ENCODE data around the gene FRAS1. TPM values are rescaled to one million over a fixed set of nuclear protein-coding genes. Genes with fewer than 3 reads are reported as not detected.

FRAS1 gene
- polyA plus RNA-seq, 1 donor from 2014 or later = 2.8 TPM

GRCh38 chr4:78288327-78288726 lies 231.2 kb downstream of the FRAS1 start:
- Histone ChIP-seq H3K9ac (ENCODE audit: low read length) (no peak overlapping the region), H3K27ac (ENCODE audit: low read length) (no peak overlapping the region), H3K36me3 (ENCODE audit: insufficient read depth, low read length) (no peaks in the 10 kb centered on the region), H3K4me2 (ENCODE audit: low read length) (no peak overlapping the region), H3K9me2 (ENCODE audit: insufficient read depth, low read length) (no peaks in the 10 kb centered on the region), H3K79me2 (replicated peaks; ENCODE audit: insufficient read depth, low read length) (no peaks in the 10 kb centered on the region), H2AFZ (ENCODE audit: low read depth, low read length) (no peak overlapping the region), H3K4me3 (ENCODE audit: low read length) (no peak overlapping the region), H3K9me3 (ENCODE audit: low read length) (no peaks in the 10 kb centered on the region), H3K27me3 (ENCODE audit: insufficient read depth, low read depth, low read length) (no peaks in the 10 kb centered on the region), H4K20me1 (ENCODE audit: insufficient read depth) (no peaks in the 10 kb centered on the region), H3F3A (ENCODE audit: insufficient read depth, low read length, poor library complexity, severe bottlenecking) (no peaks in the 10 kb centered on the region)
- no peak for TF ChIP-seq MXI1 (conservative IDR thresholded peaks at IDR 0.05; ENCODE audit: poor library complexity, severe bottlenecking)
- TF ChIP-seq SMC3 (conservative IDR thresholded peaks at IDR 0.05; ENCODE audit: poor library complexity) = no peak
- TF ChIP-seq, protein P1, sequence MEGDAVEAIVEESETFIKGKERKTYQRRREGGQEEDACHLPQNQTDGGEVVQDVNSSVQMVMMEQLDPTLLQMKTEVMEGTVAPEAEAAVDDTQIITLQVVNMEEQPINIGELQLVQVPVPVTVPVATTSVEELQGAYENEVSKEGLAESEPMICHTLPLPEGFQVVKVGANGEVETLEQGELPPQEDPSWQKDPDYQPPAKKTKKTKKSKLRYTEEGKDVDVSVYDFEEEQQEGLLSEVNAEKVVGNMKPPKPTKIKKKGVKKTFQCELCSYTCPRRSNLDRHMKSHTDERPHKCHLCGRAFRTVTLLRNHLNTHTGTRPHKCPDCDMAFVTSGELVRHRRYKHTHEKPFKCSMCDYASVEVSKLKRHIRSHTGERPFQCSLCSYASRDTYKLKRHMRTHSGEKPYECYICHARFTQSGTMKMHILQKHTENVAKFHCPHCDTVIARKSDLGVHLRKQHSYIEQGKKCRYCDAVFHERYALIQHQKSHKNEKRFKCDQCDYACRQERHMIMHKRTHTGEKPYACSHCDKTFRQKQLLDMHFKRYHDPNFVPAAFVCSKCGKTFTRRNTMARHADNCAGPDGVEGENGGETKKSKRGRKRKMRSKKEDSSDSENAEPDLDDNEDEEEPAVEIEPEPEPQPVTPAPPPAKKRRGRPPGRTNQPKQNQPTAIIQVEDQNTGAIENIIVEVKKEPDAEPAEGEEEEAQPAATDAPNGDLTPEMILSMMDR (IDR thresholded peaks at IDR 0.05; ENCODE audit: poor library complexity, severe bottlenecking) = no peak
- TF ChIP-seq POLR2AphosphoS5 (IDR thresholded peaks at IDR 0.05) = no peak
- TF ChIP-seq, protein P2, sequence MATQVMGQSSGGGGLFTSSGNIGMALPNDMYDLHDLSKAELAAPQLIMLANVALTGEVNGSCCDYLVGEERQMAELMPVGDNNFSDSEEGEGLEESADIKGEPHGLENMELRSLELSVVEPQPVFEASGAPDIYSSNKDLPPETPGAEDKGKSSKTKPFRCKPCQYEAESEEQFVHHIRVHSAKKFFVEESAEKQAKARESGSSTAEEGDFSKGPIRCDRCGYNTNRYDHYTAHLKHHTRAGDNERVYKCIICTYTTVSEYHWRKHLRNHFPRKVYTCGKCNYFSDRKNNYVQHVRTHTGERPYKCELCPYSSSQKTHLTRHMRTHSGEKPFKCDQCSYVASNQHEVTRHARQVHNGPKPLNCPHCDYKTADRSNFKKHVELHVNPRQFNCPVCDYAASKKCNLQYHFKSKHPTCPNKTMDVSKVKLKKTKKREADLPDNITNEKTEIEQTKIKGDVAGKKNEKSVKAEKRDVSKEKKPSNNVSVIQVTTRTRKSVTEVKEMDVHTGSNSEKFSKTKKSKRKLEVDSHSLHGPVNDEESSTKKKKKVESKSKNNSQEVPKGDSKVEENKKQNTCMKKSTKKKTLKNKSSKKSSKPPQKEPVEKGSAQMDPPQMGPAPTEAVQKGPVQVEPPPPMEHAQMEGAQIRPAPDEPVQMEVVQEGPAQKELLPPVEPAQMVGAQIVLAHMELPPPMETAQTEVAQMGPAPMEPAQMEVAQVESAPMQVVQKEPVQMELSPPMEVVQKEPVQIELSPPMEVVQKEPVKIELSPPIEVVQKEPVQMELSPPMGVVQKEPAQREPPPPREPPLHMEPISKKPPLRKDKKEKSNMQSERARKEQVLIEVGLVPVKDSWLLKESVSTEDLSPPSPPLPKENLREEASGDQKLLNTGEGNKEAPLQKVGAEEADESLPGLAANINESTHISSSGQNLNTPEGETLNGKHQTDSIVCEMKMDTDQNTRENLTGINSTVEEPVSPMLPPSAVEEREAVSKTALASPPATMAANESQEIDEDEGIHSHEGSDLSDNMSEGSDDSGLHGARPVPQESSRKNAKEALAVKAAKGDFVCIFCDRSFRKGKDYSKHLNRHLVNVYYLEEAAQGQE (IDR thresholded peaks at IDR 0.05; ENCODE audit: borderline replicate concordance) = no peak
- no peak for TF ChIP-seq RAD21 (conservative IDR thresholded peaks at IDR 0.05)
- no peak for TF ChIP-seq TAF1 (IDR thresholded peaks at IDR 0.05; ENCODE audit: low read depth)
- no peak for TF ChIP-seq EP300 (conservative IDR thresholded peaks at IDR 0.05; ENCODE audit: poor library complexity, severe bottlenecking)
- TF ChIP-seq EZH2 (IDR thresholded peaks at IDR 0.05; ENCODE audit: borderline replicate concordance, insufficient read depth, low read length, poor library complexity, severe bottlenecking) = no peak

DNA sequence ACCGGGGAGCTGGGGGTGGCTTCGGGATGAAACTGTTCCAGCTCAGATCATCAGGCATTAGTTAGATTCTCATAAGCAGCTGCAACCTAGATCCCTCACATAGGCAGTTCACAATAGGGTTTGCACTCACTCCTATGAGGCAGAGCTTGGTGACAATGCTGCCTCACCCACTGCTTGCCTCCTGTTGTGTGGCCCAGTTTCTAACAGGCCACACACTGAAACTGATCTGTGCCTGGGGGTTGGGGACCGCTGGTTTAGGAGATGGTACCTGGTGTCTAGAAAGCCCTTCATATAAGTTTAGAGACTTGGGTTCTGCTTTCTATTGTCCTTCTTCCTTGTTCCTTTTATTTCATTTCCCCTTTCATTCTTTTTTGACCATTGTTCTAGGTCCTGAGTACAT lies 234.2 kb downstream of the FRAS1 start:
- no peaks in the 10 kb centered on the region for H3K36me3 ChIP-seq (ENCODE audit: insufficient read depth, low read length)
- no peaks in the 10 kb centered on the region for H4K20me1 ChIP-seq (ENCODE audit: insufficient read depth)
- no peak overlapping the region for H3K9ac ChIP-seq (ENCODE audit: low read length)
- H3K9me3 ChIP-seq (ENCODE audit: low read length) = no peaks in the 10 kb centered on the region
- no peaks in the 10 kb centered on the region for H3K9me2 ChIP-seq (ENCODE audit: insufficient read depth, low read length)
- no peak overlapping the region for H3K27ac ChIP-seq (ENCODE audit: low read length)
- no peaks in the 10 kb centered on the region for H3K27me3 ChIP-seq (ENCODE audit: insufficient read depth, low read depth, low read length)
- no peak overlapping the region for H2AFZ ChIP-seq (ENCODE audit: low read depth, low read length)
- H3K4me2 ChIP-seq (ENCODE audit: low read length) = no peak overlapping the region
- no peak overlapping the region for H3K4me3 ChIP-seq (ENCODE audit: low read length)
- H3K79me2 ChIP-seq (replicated peaks; ENCODE audit: insufficient read depth, low read length) = no peaks in the 10 kb centered on the region
- TF ChIP-seq, protein P2 (IDR thresholded peaks at IDR 0.05; ENCODE audit: borderline replicate concordance) = no peak
- TF ChIP-seq RAD21 (conservative IDR thresholded peaks at IDR 0.05) (no peak), EZH2 (IDR thresholded peaks at IDR 0.05; ENCODE audit: borderline replicate concordance, insufficient read depth, low read length, poor library complexity, severe bottlenecking) (no peak), SMC3 (conservative IDR thresholded peaks at IDR 0.05; ENCODE audit: poor library complexity) (no peak), TAF1 (IDR thresholded peaks at IDR 0.05; ENCODE audit: low read depth) (no peak), EP300 (conservative IDR thresholded peaks at IDR 0.05; ENCODE audit: poor library complexity, severe bottlenecking) (no peak), MXI1 (conservative IDR thresholded peaks at IDR 0.05; ENCODE audit: poor library complexity, severe bottlenecking) (no peak), POLR2AphosphoS5 (IDR thresholded peaks at IDR 0.05) (no peak)
- TF ChIP-seq, protein P1 (IDR thresholded peaks at IDR 0.05; ENCODE audit: poor library complexity, severe bottlenecking) = no peak
- H3F3A ChIP-seq (ENCODE audit: insufficient read depth, low read length, poor library complexity, severe bottlenecking) = no peaks in the 10 kb centered on the region

Data from neural cell (in vitro differentiated cells).